H9 (cell line): ENCODE data around the gene TRIM23. TPM values are rescaled to one million over a fixed set of nuclear protein-coding genes. Genes with fewer than 3 reads are reported as not detected.

ENCODE experiments used
- DNase-seq: peaks from one replicate; pipeline ENCODE4 v3.0.0-alpha.2; 2017
- H2AFZ ChIP-seq: one replicate; pipeline ENCODE4 v1.6.1; 2013; ENCODE audit warnings: mild to moderate bottlenecking, low read length, control low read depth, moderate library complexity
- H2AK5ac ChIP-seq: 2 replicates; pipeline ENCODE4 v1.6.1; 2013; ENCODE audit warnings: low read length, control low read depth, mixed read lengths; ENCODE audit not compliant: insufficient read length
- H2BK120ac ChIP-seq: one replicate; pipeline ENCODE4 v1.6.1; 2013; ENCODE audit warnings: low read depth, mild to moderate bottlenecking, low read length, control low read depth, inconsistent platforms; ENCODE audit not compliant: poor library complexity, severe bottlenecking
- H2BK12ac ChIP-seq: 2 replicates; pipeline ENCODE4 v1.6.1; 2013; ENCODE audit warnings: low read length, control low read depth, mixed read lengths, low read depth; ENCODE audit not compliant: insufficient read length
- H2BK15ac ChIP-seq: 2 replicates; pipeline ENCODE4 v1.6.1; 2013; ENCODE audit warnings: low read depth, low read length, control low read depth
- H2BK20ac ChIP-seq: one replicate; pipeline ENCODE4 v1.6.1; 2013; ENCODE audit warnings: low read depth, mild to moderate bottlenecking, low read length, control low read depth, inconsistent platforms; ENCODE audit not compliant: poor library complexity, severe bottlenecking
- H2BK5ac ChIP-seq: 2 replicates; pipeline ENCODE4 v1.6.1; 2013; ENCODE audit warnings: low read length, control low read depth, mixed read lengths; ENCODE audit not compliant: insufficient read length
- H3K14ac ChIP-seq: 2 replicates; pipeline ENCODE4 v1.6.1; 2013; ENCODE audit warnings: low read length, control low read depth; ENCODE audit not compliant: insufficient read depth
- H3K18ac ChIP-seq: 2 replicates; pipeline ENCODE4 v1.6.1; 2013; ENCODE audit warnings: low read depth, mild to moderate bottlenecking, mixed read lengths, low read length, control low read depth; ENCODE audit not compliant: insufficient read length
- H3K23ac ChIP-seq: 2 replicates; pipeline ENCODE4 v1.6.1; 2013; ENCODE audit warnings: low read length, control low read depth, mixed read lengths, low read depth; ENCODE audit not compliant: insufficient read length
- H3K23me2 ChIP-seq: 2 replicates; pipeline ENCODE4 v1.6.1; 2013; ENCODE audit warnings: low read depth, mild to moderate bottlenecking, mixed read lengths, low read length, control low read depth; ENCODE audit not compliant: insufficient read length, poor library complexity, severe bottlenecking
- H3K27ac ChIP-seq: 2 replicates; pipeline ENCODE4 v1.5.1; 2013; ENCODE audit warnings: low read length, control low read depth, mixed read lengths, low read depth; ENCODE audit not compliant: insufficient read length
- H3K27me3 ChIP-seq: 2 replicates; pipeline ENCODE4 v1.6.1; 2013; ENCODE audit warnings: low read length, control low read depth, inconsistent platforms; ENCODE audit not compliant: insufficient read depth
- H3K4ac ChIP-seq: 2 replicates; pipeline ENCODE4 v1.6.1; 2013; ENCODE audit warnings: low read depth, mild to moderate bottlenecking, control low read depth, inconsistent platforms, low read length, moderate library complexity
- H3K4me1 ChIP-seq: 2 replicates; pipeline ENCODE4 v1.6.1; 2013; ENCODE audit warnings: low read length, control low read depth, inconsistent platforms; ENCODE audit not compliant: insufficient read depth
- H3K4me2 ChIP-seq: 2 replicates; pipeline ENCODE4 v1.6.1; 2013; ENCODE audit warnings: low read length, control low read depth, mixed read lengths; ENCODE audit not compliant: insufficient read length, insufficient read depth
- H3K56ac ChIP-seq: 2 replicates; pipeline ENCODE4 v1.6.1; 2013; ENCODE audit warnings: low read depth, mild to moderate bottlenecking, mixed read lengths, low read length, control low read depth; ENCODE audit not compliant: insufficient read length
- H3K79me1 ChIP-seq: 2 replicates; pipeline ENCODE4 v1.6.1; 2013; ENCODE audit warnings: low read depth, mild to moderate bottlenecking, moderate library complexity, low read length, control low read depth, inconsistent platforms; ENCODE audit not compliant: insufficient read depth, poor library complexity, severe bottlenecking
- H3K79me2 ChIP-seq: 2 replicates; pipeline ENCODE4 v1.6.1; 2013; ENCODE audit warnings: low read length, control low read depth, inconsistent platforms; ENCODE audit not compliant: insufficient read depth
- H3K9ac ChIP-seq: 2 replicates; pipeline ENCODE4 v1.6.1; 2013; ENCODE audit warnings: low read length, control low read depth, mixed read lengths; ENCODE audit not compliant: insufficient read length; ENCODE audit errors: extremely low read depth
- H3K9me3 ChIP-seq: one replicate; pipeline ENCODE4 v1.6.1; 2013; ENCODE audit warnings: low read depth, low read length, inconsistent platforms; ENCODE audit not compliant: control insufficient read depth
- H3T11ph ChIP-seq: one replicate; pipeline ENCODE4 v1.6.1; 2013; ENCODE audit warnings: mild to moderate bottlenecking, low read length, control low read depth, inconsistent platforms
- H4K20me1 ChIP-seq: one replicate; pipeline ENCODE4 v1.6.1; 2013; ENCODE audit not compliant: control insufficient read depth, insufficient read length, insufficient read depth
- H4K5ac ChIP-seq: 2 replicates; pipeline ENCODE4 v1.6.1; 2013; ENCODE audit warnings: low read depth, mild to moderate bottlenecking, mixed read lengths, low read length, control low read depth; ENCODE audit not compliant: insufficient read length
- H4K8ac ChIP-seq: replicated peaks from 2 replicates; pipeline ENCODE4 v1.6.1; 2013; ENCODE audit warnings: low read length, control low read depth, mixed read lengths, low read depth; ENCODE audit not compliant: insufficient read length
- H4K91ac ChIP-seq: 2 replicates; pipeline ENCODE4 v1.6.1; 2013; ENCODE audit warnings: low read depth, mild to moderate bottlenecking, moderate library complexity, mixed read lengths, low read length, control low read depth; ENCODE audit not compliant: insufficient read length
- H3K27ac Mint-ChIP-seq, 3 experiments: 2 replicates in 2 of 3; 3 replicates in 1 of 3; pipeline ENCODE4 v1.8.0; 2020 to 2021; ENCODE audit warnings: mixed read lengths in 3 of 3, mild to moderate bottlenecking in 1 of 3, moderate library complexity in 1 of 3
- H3K27me3 Mint-ChIP-seq: 2 replicates; pipeline ENCODE4 v1.8.0; 2021; ENCODE audit warnings: low read depth, mild to moderate bottlenecking, moderate library complexity, mixed read lengths
- H3K36me3 Mint-ChIP-seq, 3 experiments: 2 replicates in 2 of 3; 3 replicates in 1 of 3; pipeline ENCODE4 v1.8.0; 2020 to 2021; ENCODE audit warnings: low read depth in 3 of 3, mixed read lengths in 3 of 3; ENCODE audit not compliant: insufficient read depth in 1 of 3
- H3K4me1 Mint-ChIP-seq, 2 experiments: 2 replicates each; pipeline ENCODE4 v1.8.0; 2020; ENCODE audit warnings: mixed read lengths in 2 of 2
- H3K4me3 Mint-ChIP-seq, 2 experiments: 2 replicates in 1 of 2; 3 replicates in 1 of 2; pipeline ENCODE4 v1.8.0; 2020 to 2021; ENCODE audit warnings: mild to moderate bottlenecking in 2 of 2, mixed read lengths in 2 of 2, moderate library complexity in 1 of 2
- H3K9me3 Mint-ChIP-seq, 2 experiments: 2 replicates in 1 of 2; 3 replicates in 1 of 2; pipeline ENCODE4 v1.8.0; 2020; ENCODE audit warnings: mild to moderate bottlenecking in 2 of 2, mixed read lengths in 2 of 2, moderate library complexity in 1 of 2
- CTCF ChIP-seq: fragments of 200-600 bp; sonication (generic); conservative IDR thresholded peaks from 3 replicates; pipeline ENCODE4 v1.8.0; 2021; ENCODE audit warnings: antibody characterized with exemption, mild to moderate bottlenecking
- WGBS: extraction: QIAGEN DNeasy Blood & Tissue Kit; methylation state at CpG from one replicate; pipeline ENCODE4 v1.1.7; 2013; ENCODE audit warnings: missing lambda C conversion rate, low lambda C conversion rate, mixed read lengths; ENCODE audit not compliant: insufficient read length; ENCODE audit errors: extremely low coverage; 5-methylcytosine and 5-hydroxymethylcytosine counted together
- total RNA-seq: library from RNA; stranded (reverse); gene quantifications from 2 replicates; pipeline ENCODE4 v1.2.1, GENCODE V29; 2021

TRIM23 gene
- total RNA-seq, 1 experiment from 2014 or later: 12.9 TPM

GRCh38 chr5:65566505-65566904, 57.6 kb downstream of the TRIM23 start:
- Histone ChIP-seq H4K8ac (no peak overlapping the region), H3K79me1 (no peaks in the 10 kb centered on the region), H2BK120ac (no peak overlapping the region), H3K18ac (no peak overlapping the region), H3K23me2 (peaks cover 2% of the 10 kb centered on the region), H3K4ac (no peak overlapping the region), H2BK5ac (no peak overlapping the region), H3T11ph (no peak overlapping the region), H2BK20ac (no peak overlapping the region), H2AFZ (no peak overlapping the region), H3K9ac (no peak overlapping the region), H2AK5ac (no peak overlapping the region), H3K9me3 (no peaks in the 10 kb centered on the region), H3K14ac (no peak overlapping the region), H2BK12ac (no peak overlapping the region), H3K79me2 (peaks cover 4% of the 10 kb centered on the region; the same call in 1 of the 2 replicates), H3K27ac (no peak overlapping the region), H2BK15ac (no peak overlapping the region), H3K4me2 (no peak overlapping the region), H3K56ac (no peak overlapping the region), H3K4me1 (no peaks in the 10 kb centered on the region; the same call in 1 of the 2 replicates), H4K5ac (no peak overlapping the region), H4K20me1 (no peaks in the 10 kb centered on the region), H3K27me3 (no peaks in the 10 kb centered on the region), H3K23ac (no peak overlapping the region), H4K91ac (no peak overlapping the region)
- Mint-ChIP-seq H3K27me3 (no peaks in the 10 kb centered on the region), H3K36me3 (peaks cover 0 to under 1% (median 0%) of the 10 kb centered on the region in 3 experiments; a peak in 3 of 7 replicates), H3K4me1 (peaks cover 15 to 20% of the 10 kb centered on the region in 2 experiments), H3K4me3 (no peak overlapping the region), H3K9me3 (peaks cover 0 to 2% of the 10 kb centered on the region in 2 experiments; a peak in 1 of 5 replicates), H3K27ac (no peak overlapping the region)
- no peak for DNase-seq
- WGBS: 92% methylated on average over 1 of the region's 5 CpGs
- TF ChIP-seq CTCF: no peak
